GM21528 (cell line): ENCODE results near the gene RRAD.

ENCODE experiments used
- ATAC-seq: cut with Tn5 transposase; IDR thresholded peaks from one replicate; pipeline ENCODE4 v1.9.1; 2021; ENCODE audit warnings: mild to moderate bottlenecking, moderate library complexity; ENCODE audit not compliant: unreplicated experiment, low FRiP score

Gene RRAD

GRCh38 chr16:66919569-66920298 lies 5.6 kb downstream of the RRAD start:
- no peak for ATAC-seq

- ATAC-seq, result no peak
Observed at GRCh38 chr16:66918803-66919568, 6.3 kb downstream of the RRAD start, which contains the start of gene CDH16. TSS of gene CDH16 (minus strand) at chr16:66918885. CDS start at chr16:66918065, 820 bp downstream.

DNA sequence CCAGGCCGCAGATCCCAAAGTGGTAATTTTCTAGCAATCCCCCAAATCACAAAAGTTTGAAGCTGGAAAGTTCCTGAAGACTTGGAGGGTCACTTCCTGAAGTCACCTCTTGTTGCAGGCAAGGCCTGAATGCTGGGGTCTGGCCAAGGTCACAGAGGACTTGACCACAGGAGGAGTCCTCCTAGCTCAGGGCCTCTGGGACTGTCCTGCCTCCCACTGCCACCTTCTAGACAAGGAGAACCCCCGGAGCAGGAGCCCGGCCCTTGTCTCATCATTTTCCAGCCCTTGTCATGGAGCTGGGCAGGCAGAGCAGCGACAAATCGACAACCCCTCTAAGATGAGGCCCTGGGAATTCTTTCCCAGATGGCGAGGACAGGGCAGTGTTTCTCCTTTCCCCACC lies 7.0 kb downstream of the RRAD start:
- ATAC-seq, result no peak

DNA sequence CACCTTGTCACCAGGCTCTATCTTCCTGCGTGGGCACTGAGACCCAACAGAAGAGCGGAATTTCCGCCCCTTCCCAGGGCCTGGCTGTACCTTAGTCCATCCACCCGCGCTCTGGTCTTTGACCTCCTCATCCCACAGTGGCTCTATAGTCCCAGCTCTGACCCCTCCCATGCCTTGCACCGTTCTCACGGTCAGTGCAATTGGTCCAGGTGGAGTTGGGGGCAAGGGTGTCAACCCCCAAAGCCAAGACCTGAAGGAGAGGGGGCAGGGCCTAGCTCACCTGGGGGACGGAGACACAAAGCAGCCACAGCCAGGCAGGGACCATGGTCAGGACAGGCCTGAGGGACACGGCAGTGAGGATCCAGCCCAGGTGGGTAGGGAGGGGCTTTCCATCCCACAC lies 7.6 kb downstream of the RRAD start:
- ATAC-seq, result no peak

- no peak for ATAC-seq
Observed at GRCh38 chr16:66916518-66916917, 8.8 kb downstream of the RRAD start.

GRCh38 chr16:66915041-66915440 lies 10.3 kb downstream of the RRAD start:
- ATAC-seq, result no peak

GRCh38 chr16:66914541-66914940 lies 10.8 kb downstream of the RRAD start:
- ATAC-seq, result no peak

GRCh38 chr16:66913711-66914110 lies 11.6 kb downstream of the RRAD start:
- ATAC-seq, result no peak

DNA sequence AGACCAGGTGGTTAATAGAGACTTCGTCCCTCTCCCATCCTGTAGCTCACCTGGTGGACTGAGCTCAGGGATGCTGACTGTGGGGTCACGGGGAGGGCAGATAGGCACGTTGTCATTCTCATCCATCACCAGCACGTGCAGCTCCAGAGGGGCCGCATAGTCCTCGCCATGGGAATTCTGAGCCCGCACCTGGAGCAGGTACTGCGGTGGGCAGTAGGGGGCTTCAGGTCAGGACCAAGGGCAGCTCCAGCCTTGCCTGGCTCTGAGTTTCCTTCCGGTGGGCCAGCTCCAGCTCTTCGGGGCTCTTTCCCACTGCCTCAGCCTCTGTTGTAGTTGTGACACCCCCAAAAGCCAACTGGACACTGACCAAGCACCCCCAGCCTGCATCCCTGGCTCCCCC lies 12.3 kb downstream of the RRAD start:
- ATAC-seq, result no peak

DNA sequence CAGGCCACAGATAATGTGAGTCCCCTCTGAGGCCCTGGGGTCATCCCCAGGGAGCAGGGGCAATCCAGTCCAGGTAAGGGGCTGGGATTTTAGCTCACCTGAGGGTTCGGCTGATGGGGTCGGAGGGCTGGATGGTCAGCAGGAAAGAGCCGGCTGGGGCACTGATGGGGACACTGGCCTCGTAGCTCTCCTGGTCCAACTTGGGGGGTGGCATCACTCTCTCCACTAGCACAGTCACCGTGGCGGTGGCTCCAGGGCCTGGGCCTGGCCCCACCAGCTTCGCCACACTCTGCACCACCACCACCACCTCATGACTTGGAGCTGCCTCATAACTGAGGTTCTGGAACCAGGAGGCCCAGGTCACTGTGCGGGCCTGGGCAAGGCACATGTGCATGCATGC lies 13.5 kb downstream of the RRAD start:
- ATAC-seq, result no peak

GRCh38 chr16:66911112-66911511 lies 14.2 kb downstream of the RRAD start:
- no peak for ATAC-seq

DNA sequence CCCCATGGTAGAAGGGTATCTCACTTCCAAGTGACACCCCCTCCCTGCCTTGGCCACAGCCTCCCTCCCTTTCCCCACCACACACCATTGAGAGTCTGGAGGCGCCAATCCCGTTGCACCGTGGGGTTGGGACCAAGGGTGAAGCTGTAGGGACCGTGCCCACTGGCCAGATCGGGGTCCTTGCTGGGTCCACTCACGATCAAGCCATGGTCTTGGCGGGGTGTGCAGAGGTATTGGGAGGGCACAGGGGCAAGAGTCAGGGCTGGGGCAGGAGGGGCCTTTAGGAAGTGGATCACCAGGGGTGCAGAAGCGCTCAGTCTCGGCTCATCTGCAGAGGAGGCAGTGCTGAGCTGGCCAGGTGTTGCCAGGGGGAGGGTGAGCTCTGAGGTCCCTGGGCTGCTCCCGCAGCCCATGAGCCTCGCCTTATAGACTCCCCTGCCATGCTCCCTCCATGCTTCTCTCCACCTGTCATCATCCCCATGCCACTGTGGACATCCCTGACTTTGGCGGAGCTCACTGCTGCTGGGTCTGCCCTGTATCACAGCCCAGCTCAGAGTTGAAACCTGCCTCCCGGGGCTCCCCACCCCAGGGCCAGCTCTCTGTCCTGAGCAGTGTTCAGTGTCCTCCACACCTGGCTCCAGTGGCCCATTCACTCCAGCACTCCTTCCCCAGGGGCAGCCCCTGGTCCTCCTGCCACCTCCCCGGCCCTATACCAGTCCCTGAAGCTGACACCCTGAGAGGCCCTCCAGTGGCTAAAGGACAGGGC lies 15.0 kb downstream of the RRAD start:
- no peak for ATAC-seq

DNA sequence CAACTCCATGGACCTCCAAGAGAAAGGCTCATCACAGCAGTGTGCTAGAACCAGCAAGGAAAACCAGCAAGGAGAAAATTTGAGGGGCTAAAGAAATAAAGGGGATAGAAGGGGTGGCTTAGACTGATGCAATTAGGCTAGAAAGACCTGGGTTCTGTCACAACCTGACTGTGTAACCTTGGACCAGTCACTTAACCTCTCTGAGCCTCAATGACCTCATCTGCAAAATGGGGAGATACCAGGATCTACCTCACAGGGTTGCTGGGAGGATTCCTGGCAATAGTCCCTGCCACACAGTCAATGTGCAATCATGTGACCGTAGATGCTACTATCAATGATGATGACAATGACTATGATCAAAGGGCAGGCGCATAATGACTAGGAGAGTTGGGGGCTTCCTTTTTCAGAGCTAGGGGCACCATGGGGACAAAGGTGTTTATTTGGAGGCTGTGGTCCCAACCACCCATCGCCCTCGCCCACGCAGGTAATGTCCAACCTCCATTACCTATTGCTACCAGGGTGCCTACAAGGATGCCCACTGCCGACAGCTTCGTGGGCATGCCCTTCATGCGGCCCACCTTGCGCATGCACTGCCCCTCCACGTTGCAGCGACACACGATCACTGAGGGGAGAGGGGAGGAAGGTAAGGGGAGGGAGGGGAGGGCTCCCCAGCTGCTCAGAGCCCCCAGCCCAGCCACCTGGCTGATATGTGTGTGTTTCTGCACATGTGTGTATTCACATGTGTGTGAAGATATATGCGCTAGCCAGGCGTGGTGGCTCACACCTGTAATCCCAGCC lies 16.4 kb downstream of the RRAD start:
- no peak for ATAC-seq

DNA sequence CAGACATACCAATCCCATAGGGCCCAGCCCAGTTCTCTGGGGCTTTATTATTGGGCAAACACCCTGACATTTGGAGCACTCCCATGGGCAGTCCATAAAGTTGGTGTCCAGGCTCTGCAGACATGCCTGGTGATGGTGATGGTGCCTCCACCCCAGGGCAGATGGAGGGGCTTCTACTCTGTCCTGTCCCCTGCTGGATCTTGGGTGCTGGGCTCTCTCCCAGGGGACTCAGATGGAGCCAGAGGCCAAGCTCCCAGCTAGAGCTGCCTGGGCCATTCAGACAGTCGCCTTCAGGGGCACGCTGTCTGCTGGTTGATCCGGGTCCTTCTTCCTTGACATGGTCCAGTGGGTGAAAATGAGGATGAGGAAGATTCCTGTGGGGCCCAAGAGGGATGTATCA lies 17.2 kb downstream of the RRAD start:
- no peak for ATAC-seq

- no peak for ATAC-seq
Observed at GRCh38 chr16:66906916-66907836, 18.2 kb downstream of the RRAD start.

GRCh38 chr16:66905633-66906539 lies 19.4 kb downstream of the RRAD start:
- ATAC-seq, result no peak

- no peak for ATAC-seq
Observed at GRCh38 chr16:66904846-66905632, 20.3 kb downstream of the RRAD start.

DNA sequence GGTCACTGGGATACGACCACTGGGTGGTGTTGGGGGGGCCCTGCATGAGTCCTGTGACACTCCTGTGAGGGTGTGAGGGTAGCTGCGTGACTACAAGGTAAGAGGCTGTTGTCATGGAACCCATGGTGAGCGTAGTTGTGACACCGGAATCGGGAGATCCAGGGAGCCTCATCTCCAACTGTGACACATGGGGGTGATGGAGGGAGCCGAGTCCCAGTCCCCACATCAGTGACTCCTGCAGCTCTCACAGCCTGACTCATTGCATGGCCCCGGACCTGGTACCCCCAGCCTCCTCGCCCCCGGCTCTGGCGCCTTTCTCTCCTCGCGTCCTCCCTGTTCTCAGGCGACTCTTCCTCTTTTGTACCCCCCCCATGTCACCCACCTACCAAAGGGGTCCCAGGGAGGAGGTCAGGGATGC lies 20.9 kb downstream of the RRAD start:
- ATAC-seq, result no peak
